GM12801 (cell line): ENCODE results near the gene ANKRD10.

Experiments used
- CTCF ChIP-seq: IDR thresholded peaks from one replicate; pipeline ENCODE4 v1.5.1; 2011; ENCODE audit warnings: control low read depth; ENCODE audit not compliant: insufficient read length; ENCODE audit errors: extremely low read depth

The ANKRD10 gene

GRCh38 chr13:110830800-110831371, 84.0 kb downstream of the ANKRD10 start:
- TF ChIP-seq CTCF: no peak

GRCh38 chr13:110830331-110830730, 84.5 kb downstream of the ANKRD10 start:
- no peak for TF ChIP-seq CTCF

GRCh38 chr13:110829486-110829885, 85.4 kb downstream of the ANKRD10 start:
- TF ChIP-seq CTCF: no peak

- no peak for TF ChIP-seq CTCF
Measured at GRCh38 chr13:110828705-110829104, 86.2 kb downstream of the ANKRD10 start.
